Fibroblast of skin of abdomen (primary cell): ENCODE data around the gene AZIN2.
A peak's percentile ranks its signal among the peaks of the same experiment; 100 is the strongest.
"Not testable (repeated sequence)": the region's sequence is repeated elsewhere in the genome, so short reads cannot be mapped to it uniquely, and the experiment has no call there.

Experiments used
- DNase-seq: peaks from one replicate; pipeline ENCODE4 v3.0.0-alpha.2; 2013

AZIN2 gene

DNA sequence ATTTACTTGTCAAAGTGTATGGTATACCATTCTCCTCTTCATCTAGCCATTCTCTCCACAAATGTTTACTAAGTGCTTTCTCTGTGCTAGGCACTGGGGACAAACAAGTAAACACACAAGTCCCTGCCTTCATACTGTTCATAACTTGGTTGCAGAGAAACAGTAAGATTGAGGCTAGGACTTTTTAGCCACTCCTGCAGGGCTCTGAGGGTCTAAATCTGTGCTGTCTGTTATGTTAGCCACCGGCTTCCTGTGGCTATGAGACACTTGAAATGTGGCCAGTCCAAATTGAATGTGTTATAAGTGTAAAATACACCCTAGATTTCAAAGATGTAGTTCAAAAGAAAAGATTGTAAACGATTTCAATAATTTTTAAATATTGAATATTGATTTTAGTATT lies 50.2 kb downstream of the AZIN2 start:
- DNase-seq: no peak

DNA sequence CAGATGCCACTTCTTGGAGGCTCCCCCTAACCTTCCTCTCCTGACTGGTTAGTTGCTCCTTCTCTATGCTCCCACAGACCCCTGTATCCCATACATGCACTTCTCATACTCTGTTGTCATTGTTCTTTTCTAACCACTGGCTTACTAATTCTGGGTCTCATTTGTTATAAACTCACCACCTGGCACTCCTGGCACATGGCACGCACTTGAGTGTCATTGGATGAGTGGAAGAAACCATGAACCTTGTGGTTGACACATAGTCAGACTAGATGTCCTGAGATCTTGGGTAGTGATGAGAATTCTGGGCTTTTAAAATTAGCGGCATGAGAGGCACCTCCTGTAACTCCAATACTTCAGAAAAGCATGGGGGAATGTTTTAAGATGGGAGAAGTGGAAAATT lies 51.6 kb downstream of the AZIN2 start:
- no peak for DNase-seq

DNA sequence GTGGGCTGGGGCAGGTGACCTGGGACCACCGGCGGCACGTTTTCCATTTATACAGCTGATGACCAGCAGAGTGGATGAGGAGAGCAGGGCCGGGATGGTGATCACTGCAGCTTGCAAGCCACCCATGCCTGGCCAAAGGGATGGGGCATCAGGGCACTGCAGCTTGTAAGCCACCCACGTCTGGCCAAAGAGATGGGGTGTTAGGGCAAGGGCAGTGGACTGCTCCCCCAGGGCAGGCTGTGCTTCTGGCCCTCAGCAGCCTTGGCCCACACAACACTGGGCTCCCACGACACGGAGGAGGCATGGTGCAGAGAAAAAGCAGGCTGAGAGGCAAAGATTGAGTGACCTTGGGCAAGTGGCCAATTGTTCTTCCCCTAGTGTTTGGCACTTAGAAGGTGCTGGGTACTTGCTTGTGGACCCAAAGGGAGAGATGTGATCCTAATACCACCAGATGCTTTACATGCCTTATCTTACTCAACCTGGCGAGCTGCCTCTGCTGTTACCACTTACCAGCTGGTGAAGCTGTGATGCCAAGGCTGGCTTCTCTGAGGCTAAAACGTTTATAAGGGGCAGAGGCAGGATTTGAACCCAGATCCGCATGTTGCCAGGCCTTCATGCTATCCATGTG lies 52.6 kb downstream of the AZIN2 start:
- DNase-seq: no peak

DNA sequence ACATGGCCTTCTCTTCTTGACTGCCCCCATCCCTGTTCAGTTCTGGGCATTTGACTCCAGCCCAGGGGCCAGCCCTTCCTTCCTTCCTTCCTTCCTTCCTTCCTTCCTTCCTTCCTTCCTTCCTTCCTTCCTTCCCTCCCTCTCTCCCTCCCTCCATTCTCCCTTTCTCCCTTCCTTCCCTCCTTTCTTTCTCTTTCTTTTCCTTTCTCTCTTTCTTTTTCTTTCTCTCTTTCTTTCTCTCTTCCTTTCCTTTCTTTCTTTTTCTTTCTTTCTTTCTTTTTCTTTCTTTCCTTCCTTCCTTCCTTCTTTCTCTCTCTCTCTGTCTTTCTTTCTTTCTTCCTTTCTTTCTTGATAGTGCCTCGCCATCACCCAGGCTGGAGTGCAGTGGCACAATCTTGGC lies 55.1 kb downstream of the AZIN2 start:
- DNase-seq: not testable (repeated sequence)

DNA sequence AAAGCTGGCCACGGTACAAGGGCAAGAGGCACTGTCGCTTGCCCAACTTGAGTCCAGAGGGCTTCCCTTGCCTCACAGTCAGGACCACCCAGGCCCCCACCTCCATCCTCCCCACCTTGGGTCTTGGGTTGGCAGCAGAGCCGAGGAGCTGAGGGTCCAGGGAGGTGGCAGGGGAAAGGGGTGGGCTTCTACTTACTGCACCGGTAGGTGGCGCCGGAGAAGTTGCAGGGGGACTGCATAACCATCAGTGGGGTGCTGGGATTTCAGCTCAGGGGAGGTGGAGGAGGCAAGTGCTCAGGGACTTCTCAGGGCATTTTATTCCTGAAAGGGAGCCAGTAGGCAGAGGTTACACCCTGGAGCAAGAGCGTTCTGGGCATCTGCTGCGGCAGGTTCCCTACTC lies 56.8 kb downstream of the AZIN2 start:
- peak; percentile 33 for DNase-seq

DNA sequence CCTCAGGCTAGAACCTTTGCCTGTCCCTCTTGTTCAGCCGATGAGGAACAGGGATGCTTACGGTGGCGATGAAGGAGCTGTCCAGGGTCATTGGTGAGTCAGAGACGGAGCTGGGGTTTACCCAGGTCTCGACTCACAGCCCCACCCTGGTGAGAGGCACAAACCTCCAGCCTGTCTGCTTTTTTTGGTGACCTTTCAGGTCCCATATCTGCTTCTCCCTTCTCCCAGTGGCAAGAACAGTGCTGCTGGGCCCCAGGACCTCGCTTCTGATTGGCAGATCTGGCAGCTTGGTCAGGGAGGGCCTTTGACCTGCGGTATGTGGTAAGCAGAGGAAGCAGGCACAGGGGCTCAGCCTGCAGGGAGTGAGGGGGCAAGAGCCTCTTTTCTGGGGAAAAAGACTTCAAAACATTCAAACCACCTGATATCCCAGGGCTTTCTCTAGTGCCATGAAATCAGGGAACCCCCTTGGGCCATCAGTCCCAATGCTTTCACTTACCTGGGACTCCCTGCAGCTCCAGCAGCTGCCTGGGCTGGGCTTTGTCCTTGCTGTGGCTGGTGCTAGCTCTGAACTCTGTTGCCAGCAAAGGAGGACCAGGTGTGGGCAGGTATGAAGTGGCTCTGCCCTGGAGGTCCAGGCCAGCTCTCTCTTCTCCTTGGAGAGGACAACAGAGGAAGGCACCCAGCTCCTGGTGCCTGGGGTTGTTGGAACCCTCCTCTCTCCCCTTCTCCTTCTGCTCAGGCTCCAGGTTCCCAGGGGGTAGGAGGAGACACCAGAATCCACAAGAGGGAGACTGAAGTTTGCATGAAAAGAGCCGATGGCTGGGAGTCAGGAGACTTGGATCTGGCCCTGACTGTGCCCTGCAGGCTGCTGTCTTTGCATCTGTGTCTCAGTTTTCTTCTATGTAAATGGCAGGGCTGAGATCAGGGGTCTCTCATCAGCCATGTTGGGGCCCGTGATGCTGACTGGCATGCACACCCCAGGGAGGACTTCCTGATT lies 59.5 kb downstream of the AZIN2 start:
- no peak for DNase-seq

DNA sequence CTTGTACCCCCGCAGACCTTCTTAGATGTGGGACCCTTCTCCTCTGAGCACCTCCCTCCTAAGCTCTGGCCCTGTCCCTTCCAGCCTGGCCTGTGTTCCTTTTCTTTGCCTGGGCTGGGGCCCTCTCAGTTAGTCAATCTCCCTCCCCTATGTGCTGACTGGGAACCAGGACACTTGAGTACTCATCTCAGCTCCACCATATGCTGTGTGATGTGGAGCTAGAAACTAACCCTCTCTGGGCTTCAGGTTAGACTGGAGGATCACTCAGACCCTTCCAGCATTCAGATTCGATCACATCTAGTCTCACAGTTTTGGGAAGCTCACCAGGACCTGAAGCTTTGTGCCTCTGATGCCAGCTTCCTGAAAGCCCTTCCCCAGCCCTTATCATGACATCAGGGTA lies 60.3 kb downstream of the AZIN2 start:
- DNase-seq: no peak

DNA sequence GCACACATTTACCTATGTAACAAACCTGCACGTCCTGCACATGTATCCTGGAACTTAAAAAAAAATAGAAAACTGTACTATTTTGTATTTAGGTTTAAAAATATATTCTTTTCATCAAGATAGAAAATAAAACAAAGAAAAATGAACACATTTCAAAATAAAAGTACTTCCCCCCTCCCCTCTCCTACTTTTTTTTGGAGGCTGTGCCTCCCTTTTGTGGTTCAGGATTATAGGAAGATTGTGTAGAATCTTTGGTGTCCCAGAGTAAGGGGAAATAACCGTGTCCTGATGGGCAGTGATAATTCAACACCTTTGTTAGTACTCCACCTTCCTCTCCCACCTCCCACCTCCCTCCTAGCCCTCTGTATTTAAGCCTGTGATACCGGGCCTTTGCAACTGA lies 60.8 kb downstream of the AZIN2 start:
- DNase-seq: no peak

DNA sequence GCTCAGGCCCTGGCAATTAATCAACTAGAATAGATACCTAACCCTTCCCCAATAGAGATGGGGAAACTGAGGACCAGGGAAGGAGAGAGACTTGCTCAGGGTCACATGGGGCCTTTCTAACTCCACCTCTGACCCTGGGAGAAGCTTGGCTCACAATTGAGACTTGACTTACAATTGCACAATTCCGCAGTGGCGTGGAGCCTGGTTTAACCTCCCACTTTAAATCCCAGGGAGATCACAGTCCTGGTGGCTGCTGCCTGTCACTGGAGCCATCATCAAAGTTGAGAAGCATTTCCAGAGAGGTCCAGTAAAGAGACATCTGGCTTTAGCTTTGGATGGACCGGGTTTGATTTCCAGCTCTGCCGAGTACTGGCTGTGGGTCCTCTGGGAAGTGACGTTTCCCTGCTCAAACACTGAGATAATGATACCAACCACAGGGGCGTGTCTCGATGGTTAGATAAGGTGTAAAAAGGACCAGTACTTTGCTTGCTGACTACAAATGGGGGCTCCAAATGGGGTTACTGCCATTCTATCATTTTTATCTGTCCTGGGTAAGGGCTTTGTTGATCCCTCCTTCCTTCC lies 61.6 kb downstream of the AZIN2 start:
- no peak for DNase-seq

DNA sequence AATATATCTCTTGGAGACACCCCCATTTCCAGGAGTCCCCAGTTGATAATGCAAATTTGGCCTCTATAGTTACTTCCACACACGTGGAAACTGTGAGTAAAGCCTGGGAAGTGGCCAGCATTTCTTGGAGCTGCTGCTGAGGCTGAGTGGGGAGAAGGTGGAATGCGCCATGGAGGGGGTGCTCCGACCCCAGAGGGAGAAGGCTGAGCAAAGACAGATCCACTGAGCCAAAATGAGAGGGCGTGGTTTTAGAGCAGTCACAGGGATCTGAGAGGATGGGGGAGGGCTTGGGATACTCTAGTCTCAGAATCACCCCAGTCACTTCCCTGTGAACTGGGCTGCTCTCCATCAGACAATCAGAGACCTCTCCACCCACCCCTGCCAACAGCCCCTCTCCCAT lies 62.2 kb downstream of the AZIN2 start:
- peak; percentile 61 for DNase-seq

DNA sequence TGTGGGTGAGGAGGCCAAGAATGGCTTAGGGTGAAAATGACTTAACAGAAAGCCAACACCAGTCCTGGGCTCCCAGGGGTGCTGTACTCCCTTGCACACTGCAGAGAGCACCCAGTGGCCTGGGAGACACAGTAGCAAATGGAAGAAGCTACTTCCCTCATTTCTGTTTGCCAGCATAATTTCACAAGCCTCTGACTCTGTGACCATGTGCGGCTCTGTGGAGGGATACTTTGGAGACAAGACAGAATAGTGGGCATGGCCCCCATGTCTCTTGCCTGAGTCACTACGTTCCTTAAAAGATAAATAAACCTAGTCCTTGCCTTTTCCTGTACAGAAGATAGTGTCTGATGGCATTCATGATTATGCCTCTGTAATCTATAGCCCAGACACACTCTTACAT lies 62.7 kb downstream of the AZIN2 start:
- DNase-seq: peak; percentile 60

DNA sequence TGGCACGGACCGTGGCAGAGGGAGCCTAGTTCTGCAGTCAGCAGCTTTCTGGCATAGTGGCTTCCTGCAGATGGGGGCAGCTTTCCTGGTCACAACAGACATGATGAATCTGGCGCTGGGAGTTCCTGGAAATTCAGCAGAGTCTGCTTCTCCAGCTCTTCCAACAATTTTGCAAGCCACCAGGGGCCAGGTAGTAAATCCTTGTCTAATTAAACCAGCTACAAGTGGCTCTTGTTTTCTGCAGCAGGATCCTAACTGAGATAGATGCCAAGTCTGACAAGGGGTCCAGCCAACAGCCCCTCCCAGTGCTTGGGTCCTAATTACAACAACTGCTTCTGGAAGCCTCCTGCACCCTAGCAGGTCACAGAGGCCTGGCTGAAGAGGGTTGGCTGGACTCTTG lies 65.0 kb downstream of the AZIN2 start:
- no peak for DNase-seq

DNA sequence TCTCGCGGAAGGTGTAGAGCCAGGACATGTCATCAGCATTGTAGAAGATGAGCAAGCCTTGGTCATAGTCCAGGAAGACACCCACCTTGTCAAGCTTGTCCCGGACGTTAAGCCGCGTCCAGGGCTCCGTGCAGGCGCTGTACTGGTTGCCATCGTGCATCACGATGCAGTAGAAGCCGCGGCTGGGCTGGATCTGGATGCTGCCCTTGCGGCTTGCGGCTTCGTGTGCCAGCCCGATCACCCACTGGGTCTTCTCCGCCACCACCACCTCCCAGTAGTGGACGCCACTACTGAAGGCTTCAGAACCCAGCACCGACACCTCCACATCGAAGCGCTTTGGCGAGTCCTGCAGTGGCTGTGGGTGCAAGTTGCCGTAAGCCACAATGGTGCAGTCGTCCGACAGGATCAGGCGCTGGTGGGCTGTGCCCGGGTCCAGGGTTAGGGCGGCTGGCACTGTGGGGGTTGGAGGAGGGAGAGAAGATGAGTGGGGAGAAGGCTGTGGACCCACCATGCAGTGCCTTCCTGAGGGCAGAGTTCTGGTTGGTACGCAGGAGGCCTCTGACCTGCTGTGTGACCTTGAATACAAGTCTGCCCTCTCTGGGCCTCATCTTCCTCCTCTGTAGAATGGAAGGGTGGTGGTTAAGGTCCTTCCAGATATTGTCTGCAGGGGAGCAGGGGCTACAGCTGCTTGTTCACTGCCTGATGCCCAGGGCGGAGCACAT lies 66.5 kb downstream of the AZIN2 start:
- DNase-seq: no peak

DNA sequence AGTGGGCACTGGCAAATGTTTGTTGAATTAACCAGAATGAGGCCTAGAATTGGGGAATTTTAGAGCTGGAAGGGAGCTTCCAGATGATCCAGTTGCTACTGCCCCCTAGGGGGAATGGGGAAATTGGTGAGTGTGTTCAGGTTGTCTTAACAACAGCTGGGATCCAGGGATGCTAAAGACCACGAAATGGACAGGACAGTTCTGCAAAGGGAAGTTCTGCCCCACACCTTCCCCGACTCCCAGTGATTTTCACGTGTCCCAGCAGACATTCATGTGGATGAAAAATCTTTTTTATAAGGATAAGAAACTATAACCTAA lies 67.0 kb downstream of the AZIN2 start:
- peak; percentile 16 for DNase-seq

DNA sequence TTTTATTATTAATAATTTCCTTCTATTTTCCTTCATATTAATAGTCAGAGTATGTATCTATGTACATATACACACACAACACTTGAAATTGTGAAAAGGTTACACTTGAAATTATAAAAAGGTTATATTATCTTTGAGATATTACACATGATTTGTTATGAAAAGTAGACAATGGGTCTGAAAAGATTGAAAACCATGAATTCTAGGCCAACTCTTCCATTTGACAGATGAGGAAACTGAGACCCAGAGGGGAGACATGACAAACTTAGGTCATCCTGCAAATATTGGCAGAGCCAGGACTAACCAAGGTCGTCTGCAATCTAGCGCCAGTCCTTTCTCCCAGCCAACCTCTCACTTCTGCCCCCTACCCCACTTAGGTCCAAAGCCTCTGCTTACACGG lies 67.7 kb downstream of the AZIN2 start:
- no peak for DNase-seq

DNA sequence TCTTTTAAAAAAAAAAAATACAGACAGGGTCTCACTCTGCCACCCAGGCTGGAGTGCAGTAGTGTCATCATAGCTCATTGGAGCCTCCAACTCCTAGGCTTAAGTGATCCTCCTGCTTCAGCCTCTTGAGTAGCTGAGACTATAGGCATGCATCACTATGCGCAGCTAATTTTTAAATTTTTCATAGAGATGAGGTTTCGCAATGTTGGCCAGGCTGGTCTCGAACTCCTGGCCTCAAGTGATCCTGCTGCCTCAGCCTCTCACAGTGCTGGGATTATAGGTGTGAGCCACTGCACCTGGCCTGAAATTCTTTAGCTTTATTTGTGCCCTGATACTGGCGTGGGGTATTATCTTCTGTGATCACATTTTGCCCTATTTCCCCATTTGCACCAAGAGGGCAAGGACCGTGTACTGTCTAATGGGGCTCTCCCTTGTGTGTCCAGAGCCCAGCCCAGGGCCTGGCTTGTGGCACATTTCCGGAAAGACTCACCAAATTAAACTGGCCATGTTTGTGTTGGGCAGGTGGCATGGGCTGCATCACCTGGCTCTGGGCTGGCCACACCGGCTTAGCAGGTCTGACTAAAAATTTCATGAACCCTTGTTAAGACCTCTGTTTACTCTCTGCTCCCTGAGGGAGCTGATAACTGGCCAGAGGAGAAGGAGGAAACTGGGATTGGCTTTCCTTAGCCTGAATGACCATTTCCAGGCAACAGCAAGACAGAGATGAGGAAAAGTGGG lies 68.7 kb downstream of the AZIN2 start:
- DNase-seq: no peak

DNA sequence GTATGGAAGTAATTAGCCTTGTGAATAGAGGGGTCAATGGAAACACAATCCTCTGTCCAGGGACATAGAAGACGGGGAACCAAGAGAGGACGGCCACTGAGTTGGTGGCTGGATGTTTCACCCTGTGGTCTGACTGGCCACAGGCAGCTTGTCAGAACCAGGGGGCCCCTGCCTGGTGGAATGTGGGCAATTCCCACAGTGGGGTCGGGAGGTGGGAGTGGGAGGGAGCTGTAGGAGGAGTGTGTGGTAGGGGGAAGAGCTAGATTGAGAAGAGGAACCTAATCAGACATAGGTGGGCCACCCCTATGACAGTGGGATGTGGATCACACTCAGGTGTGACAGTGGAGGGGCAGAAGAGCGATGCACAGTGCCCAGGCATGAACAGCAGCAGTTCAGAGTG lies 69.6 kb downstream of the AZIN2 start:
- no peak for DNase-seq

DNA sequence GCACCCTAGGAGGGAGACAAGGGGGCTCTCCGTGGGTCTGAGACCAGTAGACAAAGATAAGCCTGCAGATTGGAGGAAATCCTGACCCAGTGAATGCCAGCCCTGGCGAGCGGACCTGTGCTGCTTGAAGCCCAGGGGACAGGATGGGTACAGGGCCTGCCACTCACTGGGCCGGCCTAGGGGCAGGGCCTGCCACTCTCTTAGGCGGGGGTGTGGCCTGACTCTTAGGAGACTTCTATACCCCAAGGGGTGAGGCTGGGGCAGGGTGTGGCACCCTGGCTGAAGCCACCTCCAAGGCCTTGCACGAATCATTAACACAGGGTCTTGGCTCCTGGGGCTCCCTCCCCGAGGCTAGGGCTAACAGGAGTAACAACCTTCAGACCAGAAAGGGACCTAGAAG lies 70.2 kb downstream of the AZIN2 start:
- DNase-seq: no peak

DNA sequence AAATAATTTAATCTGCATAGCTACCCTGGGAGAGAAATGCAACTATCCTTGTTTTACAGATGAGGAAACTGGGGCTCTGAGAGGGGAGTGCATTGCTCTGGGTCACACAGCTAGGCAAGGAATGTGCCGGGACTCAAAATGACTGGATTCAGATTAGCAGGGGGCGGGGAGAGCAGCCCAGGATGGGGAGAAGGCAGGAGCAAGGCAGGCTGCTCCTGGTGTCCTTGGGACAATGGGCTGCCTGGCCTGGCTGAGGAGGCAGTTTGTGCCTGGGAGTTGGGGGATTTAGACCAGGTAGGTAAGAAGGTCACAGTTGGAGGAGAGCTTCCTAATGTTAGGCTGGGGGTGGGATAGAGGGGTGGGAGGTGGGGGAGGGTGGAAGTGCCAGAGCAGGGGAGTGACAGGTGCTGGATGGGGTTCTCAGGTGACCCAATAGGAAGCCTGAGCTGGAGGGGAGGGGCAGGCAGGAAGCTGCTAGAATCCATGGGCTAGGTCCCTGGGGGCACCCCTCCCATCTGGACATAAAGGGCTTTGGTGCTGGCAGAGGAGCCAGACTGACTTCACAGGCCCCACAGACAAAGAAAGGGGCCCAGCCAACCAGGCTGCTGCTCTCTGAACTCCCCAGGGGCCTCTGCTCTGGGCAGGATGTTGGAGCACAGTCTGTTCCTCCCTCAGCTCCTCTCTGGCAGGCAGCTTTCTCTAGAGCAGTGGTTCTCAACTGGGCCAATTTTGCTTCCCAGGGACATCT lies 71.9 kb downstream of the AZIN2 start:
- DNase-seq: peak; percentile 35

DNA sequence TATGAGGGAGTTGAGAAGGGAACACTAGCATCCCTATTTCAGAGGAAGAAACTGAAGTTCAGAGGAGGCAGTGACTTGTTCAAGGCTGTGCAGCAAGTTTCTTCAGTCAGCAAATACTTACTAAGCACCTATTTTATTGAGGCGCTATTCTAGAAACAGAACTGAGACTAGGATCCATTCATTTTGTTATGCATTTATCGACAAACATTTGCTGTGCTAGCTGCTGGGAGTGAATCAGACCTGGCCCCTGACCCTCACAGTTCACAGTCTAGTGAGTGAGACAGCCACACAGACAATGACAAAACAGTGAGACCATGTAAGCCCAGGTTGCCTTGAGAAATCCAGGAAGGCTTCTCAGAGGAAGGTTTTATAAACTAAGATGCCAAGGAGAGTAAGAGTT lies 72.7 kb downstream of the AZIN2 start:
- no peak for DNase-seq

DNA sequence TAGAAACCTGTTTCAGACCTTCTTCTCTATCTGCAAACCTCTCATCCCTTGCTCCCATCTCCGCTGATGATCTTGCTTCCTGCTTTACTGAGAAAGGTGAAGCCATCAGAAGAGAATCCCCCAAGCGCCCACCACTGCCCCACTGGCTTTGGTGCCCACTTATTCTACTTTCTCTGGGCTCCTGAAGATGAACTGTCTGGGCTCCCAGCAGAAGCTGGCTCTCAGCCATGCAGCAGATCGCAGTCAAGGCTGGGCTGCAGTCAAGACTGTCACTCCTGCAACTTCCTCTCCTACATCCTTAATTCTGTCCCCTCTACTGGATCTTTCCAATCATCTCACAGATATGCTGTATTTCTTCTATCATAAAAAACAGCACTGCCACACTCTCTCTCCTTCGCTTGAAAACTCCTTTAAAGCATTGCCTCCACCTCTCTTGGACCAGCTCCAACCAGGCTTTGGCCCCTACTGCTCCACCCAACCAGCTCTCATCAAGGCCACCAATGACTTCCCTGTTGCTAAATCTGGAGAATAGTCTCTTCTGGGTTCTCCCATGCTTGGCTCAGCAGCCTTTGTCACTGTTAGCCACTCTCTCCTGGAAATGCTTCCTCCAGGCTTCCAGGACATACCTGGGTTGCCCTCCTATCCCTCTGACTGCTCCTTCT lies 75.1 kb downstream of the AZIN2 start:
- no peak for DNase-seq
